ENCODE results near the gene SNX1.
"Not testable (repeated sequence)": the region's sequence is repeated elsewhere in the genome, so short reads cannot be mapped to it uniquely, and the experiment has no call there.

DNA sequence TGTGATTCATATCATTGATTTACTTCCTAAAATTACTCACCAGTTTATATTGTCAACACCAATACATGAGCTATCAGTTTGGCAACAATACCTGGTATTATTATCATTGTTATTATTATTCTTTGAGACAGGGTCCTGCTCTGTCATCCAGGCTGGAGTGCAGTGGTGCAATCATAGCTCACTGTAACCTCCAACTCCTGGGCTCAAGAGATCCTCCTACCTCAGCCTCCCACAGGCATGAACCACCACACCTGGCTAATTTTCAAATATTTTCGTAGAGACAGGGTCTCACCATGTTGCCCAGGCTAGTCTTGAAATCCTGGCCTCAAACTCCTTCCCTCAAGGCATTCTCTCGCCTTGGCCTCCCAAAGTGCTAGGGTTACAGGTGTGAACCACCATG, 22.3 kb upstream of the SNX1 start:
- not testable (repeated sequence) for TF ChIP-seq EZH2phosphoT487 (IDR thresholded peaks at IDR 0.05; ENCODE audit: insufficient read depth, low read depth); EZH2 (IDR thresholded peaks at IDR 0.05; ENCODE audit: insufficient read depth, poor library complexity, severe bottlenecking)
